HG03039 (cell line): ENCODE results near the gene FKBP1B.
"Not testable (repeated sequence)": the region's sequence is repeated elsewhere in the genome, so short reads cannot be mapped to it uniquely, and the experiment has no call there.

Experiments
- ATAC-seq: cut with Tn5 transposase; IDR thresholded peaks from one replicate; pipeline ENCODE4 v1.9.1; 2021; ENCODE audit warnings: mild to moderate bottlenecking, moderate library complexity; ENCODE audit not compliant: unreplicated experiment

The FKBP1B gene

DNA sequence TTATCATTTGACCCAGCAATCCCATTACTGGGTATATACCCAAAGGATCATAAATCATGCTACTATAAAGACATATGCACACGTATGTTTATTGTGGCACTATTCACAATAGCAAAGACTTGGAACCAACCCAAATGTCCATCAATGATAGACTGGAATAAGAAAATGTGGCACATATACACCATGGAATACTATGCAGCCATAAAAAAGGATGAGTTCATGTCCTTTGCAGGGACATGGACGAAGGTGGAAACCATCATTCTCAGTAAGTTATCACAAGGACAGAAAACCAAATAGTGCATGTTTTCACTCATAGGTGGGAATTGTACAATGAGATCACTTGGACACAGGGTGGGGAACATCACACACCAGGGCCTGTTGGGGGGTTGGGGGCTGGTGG lies 51.2 kb downstream of the FKBP1B start:
- not testable (repeated sequence) for ATAC-seq

DNA sequence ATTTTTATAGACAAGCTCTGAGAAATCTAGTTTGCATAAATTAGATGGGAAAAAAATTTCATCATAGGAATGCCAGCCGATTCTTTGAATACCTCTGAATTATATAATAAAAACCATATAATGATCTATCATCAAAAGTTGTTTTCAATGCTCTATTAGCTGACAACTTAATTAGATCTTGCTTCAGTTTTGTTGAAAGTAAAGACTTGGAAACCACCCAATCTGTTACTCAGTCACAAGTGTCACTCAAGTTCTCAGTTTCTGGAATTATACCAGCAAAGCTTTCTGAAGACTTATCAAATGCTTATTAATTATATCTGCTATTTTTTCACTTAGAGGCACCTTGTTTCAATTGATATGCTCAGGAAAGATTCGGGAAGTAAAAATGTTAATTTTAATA lies 52.5 kb downstream of the FKBP1B start:
- ATAC-seq = no peak

- no peak for ATAC-seq
These were observed 53.1 kb downstream of the FKBP1B start for GRCh38 chr2:24102677-24103076.

- ATAC-seq = no peak
These were observed 54.6 kb downstream of the FKBP1B start for GRCh38 chr2:24104110-24104650.

DNA sequence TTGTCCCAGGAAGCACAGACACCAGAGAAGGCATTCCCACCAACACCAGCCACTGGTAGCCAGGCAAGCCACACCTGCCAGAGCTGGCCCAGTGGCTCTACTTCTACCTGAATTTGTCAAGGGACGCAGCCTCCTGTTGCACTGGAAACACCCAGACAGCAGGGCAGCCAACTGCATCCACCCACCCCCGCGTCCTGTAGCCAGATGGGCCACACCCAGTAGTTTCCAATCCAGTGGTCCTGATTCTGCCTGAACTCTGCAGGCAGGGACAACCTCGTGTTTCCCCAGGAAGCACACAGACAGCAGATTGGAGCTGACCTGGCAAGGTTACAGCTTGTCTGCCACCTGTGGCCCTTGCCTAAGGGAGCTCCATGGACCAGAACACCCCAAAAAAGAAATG lies 55.4 kb downstream of the FKBP1B start:
- ATAC-seq = no peak

DNA sequence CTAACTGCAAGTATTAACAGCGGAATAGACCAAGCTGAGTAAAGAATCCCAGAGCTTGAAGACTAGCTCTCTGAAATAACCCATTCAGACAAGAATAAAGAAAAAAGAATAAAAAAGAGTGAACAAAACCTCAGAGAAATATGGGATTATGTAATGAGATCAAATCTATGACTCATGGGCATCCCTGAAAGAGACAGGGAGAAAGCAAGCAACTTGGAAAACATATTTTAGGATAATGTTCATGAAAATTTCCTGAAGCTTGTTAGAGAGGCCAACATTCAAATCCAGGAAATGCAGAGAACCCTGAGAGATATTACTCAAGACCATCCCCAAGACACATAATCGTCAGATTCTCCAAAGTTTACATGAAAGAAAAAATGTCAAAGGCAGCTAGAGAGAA lies 56.3 kb downstream of the FKBP1B start:
- no peak for ATAC-seq

DNA sequence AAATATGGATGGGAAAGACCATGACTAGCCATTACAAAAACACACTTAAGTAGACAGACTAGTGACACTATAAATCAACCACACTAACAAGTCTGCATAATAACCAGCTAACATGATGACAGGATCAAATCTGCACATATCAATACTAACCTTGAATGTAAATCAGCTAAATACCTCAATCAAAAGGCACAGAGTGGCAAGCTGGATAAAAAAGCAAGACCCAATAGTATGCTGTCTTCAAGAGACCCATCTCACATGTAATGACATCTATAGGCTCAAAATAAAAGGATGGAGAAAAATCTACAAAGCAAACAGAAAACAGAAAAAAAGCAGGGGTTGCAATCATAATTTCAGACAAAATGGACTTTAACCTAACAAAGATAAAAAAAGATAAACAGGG lies 57.2 kb downstream of the FKBP1B start:
- ATAC-seq = no peak

GRCh38 chr2:24107336-24107735 lies 57.8 kb downstream of the FKBP1B start:
- no peak for ATAC-seq

- ATAC-seq = not testable (repeated sequence)
These were observed 59.9 kb downstream of the FKBP1B start for GRCh38 chr2:24109431-24109830.

DNA sequence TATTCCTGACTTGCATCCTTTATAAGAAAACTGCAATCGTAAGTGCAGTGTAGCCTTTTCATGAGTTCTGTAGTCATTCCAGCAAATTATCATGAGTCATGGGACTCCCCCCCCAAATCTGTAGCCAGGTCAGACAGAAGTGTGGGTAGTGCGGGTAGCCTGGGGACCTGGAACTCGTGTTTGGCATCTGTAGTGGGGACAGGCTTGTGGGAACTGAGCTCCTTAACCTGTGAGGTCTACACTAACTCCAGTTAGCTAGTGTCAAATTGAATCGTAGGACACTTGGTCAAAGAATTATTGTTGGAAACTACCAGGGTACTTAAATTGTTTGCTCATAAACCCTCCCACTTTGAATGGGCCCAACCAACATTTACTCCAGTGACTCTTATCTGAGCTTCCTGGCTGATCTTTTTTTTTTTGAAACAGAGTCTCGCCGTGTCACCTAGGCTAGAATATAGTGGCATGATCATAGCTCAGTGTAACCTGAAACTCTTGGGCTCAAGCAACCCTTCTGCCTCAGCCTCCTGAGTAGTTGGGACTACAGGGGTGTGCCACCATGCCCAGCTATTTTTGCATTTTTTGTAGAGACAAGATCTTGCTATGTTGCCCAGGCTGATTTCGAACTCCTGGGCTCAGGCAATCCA lies 61.2 kb downstream of the FKBP1B start:
- no peak for ATAC-seq

GRCh38 chr2:24111407-24111901 lies 61.9 kb downstream of the FKBP1B start:
- ATAC-seq = no peak
